NCI-H460 (cell line): Measurements from ENCODE around the gene OR2H2. TPM values are rescaled to one million over a fixed set of nuclear protein-coding genes. Genes with fewer than 3 reads are reported as not detected.

Experiments used
- DNase-seq: peaks from one replicate; pipeline ENCODE4 v3.0.0-alpha.2; 2016; ENCODE audit warnings: low read depth; ENCODE audit errors: extremely low read depth
- total RNA-seq: library from RNA; depleted of rRNA; stranded (reverse); fragments of >200 nt; shearing (Covaris generic); gene quantifications from 2 replicates; pipeline ENCODE4 v1.2.3, GENCODE V29; 2014

Gene OR2H2
- total RNA-seq, 1 experiment from 2014 or later, result not detected

GRCh38 chr6:29590218-29590808 lies 5.4 kb downstream of the OR2H2 start:
- no peak for DNase-seq

GRCh38 chr6:29591677-29592076 lies 6.8 kb downstream of the OR2H2 start:
- DNase-seq, result no peak

GRCh38 chr6:29593199-29593855 lies 8.4 kb downstream of the OR2H2 start:
- no peak for DNase-seq

GRCh38 chr6:29596381-29596900 lies 11.5 kb downstream of the OR2H2 start:
- no peak for DNase-seq

- DNase-seq, result no peak
Measured at GRCh38 chr6:29597184-29597583, 12.3 kb downstream of the OR2H2 start.

GRCh38 chr6:29598172-29598747 lies 13.3 kb downstream of the OR2H2 start:
- no peak for DNase-seq

GRCh38 chr6:29602564-29603361 lies 17.8 kb downstream of the OR2H2 start:
- DNase-seq, result peak; percentile 14

- no peak for DNase-seq
Measured at GRCh38 chr6:29603456-29603855, 18.5 kb downstream of the OR2H2 start.

GRCh38 chr6:29603930-29604329 lies 19.0 kb downstream of the OR2H2 start:
- DNase-seq, result no peak

- no peak for DNase-seq
Measured at GRCh38 chr6:29608131-29608530, 23.2 kb downstream of the OR2H2 start.

- no peak for DNase-seq
Measured at GRCh38 chr6:29610540-29610939, 25.6 kb downstream of the OR2H2 start.

- no peak for DNase-seq
Measured at GRCh38 chr6:29611426-29611825, 26.5 kb downstream of the OR2H2 start.

- DNase-seq, result no peak
Measured at GRCh38 chr6:29617782-29618554, 33.0 kb downstream of the OR2H2 start.

GRCh38 chr6:29619578-29620160 lies 34.7 kb downstream of the OR2H2 start:
- DNase-seq, result no peak

- no peak for DNase-seq
Measured at GRCh38 chr6:29620630-29621029, 35.7 kb downstream of the OR2H2 start.

- no peak for DNase-seq
Measured at GRCh38 chr6:29624520-29624961, 39.6 kb downstream of the OR2H2 start.

GRCh38 chr6:29625337-29625930 lies 40.5 kb downstream of the OR2H2 start:
- DNase-seq, result no peak

GRCh38 chr6:29626948-29627754 lies 42.2 kb downstream of the OR2H2 start:
- DNase-seq, result no peak
